HG03039 (cell line): ENCODE data around the gene SMIM10L2A.
"Not testable (repeated sequence)": the region's sequence is repeated elsewhere in the genome, so short reads cannot be mapped to it uniquely, and the experiment has no call there.

Experiments
- ATAC-seq: cut with Tn5 transposase; IDR thresholded peaks from one replicate; pipeline ENCODE4 v1.9.1; 2021; ENCODE audit warnings: mild to moderate bottlenecking, moderate library complexity; ENCODE audit not compliant: unreplicated experiment

Gene SMIM10L2A

GRCh38 chrX:135449637-135450550, 28.1 kb downstream of the SMIM10L2A start:
- ATAC-seq, result no peak

DNA sequence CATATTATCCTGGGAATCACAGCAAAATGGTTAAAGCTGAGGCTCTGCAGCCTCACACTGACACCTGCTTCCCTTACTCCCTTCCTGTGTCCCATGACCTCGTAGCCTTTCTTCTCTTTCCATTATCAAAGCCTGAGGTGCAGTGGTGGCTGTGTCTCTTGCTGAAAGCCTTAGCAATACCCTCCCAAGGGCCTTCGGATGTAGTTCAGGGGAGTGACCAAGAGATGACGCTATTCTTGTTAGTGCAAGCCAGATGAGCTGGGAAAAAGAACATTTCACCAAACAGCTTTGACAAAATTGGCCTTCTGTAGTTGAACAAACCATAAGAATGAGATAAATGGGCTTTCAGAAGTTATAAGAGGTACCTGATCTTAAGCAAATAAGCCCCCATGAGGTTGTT, 31.6 kb downstream of the SMIM10L2A start:
- no peak for ATAC-seq

GRCh38 chrX:135454816-135455215, 33.1 kb downstream of the SMIM10L2A start:
- ATAC-seq, result no peak

- ATAC-seq, result not testable (repeated sequence)
Measured at GRCh38 chrX:135461756-135462155, 40.0 kb downstream of the SMIM10L2A start.

DNA sequence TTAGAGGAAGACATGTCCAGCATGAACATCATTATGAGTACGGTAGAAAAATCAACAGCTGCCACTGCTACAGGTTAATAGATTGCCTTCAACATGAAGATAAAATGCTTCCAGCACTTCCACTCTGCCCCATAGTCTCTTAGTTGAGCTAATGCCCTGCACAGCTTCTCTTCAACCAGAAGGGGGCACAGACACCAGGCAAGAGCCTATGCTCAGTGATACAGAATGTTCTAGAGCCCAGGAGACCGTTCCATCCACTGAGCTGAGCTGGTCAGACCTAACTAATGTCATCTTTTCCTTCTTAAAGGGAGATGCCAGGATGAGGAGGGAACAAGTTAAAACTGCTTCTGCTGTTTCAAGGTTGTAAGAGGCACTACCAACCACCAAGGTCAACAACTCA, 42.2 kb downstream of the SMIM10L2A start:
- no peak for ATAC-seq

DNA sequence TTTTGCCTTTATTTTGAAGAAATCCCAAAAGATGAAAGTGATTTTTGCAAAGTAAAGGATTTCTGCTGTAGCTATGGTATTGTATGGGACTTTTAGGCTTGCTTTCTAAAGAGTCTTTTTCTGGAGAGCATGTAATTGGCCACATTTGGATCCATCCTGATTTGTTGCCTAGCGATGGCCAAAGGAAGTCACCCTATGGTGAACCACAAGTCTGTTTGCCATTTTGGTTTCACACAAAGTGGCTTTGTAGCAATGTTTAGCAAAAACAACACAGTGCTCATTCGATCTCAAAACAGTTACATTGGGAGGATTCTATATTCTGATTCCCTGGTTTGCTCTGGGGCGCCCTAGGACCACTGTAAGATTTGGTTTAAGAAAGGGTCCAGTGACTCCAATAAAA, 54.6 kb downstream of the SMIM10L2A start:
- no peak for ATAC-seq

- ATAC-seq, result no peak
Measured at GRCh38 chrX:135477576-135477975, 55.8 kb downstream of the SMIM10L2A start.
